GM18858 (cell line): ENCODE measurements around the gene ARL15.
"Not testable (repeated sequence)": the region's sequence is repeated elsewhere in the genome, so short reads cannot be mapped to it uniquely, and the experiment has no call there.

Experiments
- ATAC-seq: cut with Tn5 transposase; IDR thresholded peaks from one replicate; pipeline ENCODE4 v1.9.1; 2021; ENCODE audit not compliant: unreplicated experiment

Gene ARL15

DNA sequence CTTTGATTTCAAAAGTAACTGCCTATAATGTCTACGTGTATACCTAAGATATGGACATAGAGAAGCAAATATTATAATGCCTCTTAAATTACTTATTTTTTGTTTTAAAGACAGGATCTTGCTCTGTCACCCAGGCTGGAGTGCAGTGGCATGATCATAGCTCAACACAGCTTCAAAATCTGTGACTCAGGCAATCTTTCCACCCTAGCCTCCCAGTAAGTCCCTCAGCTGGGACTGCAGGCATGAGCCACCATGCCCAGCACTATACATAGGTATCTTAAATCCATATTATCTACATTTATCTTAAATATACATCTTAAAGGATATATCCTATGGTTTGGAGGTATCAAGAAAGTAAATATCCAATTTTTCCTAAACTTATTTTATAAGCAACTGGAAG lies 261.2 kb downstream of the ARL15 start:
- ATAC-seq, result no peak

DNA sequence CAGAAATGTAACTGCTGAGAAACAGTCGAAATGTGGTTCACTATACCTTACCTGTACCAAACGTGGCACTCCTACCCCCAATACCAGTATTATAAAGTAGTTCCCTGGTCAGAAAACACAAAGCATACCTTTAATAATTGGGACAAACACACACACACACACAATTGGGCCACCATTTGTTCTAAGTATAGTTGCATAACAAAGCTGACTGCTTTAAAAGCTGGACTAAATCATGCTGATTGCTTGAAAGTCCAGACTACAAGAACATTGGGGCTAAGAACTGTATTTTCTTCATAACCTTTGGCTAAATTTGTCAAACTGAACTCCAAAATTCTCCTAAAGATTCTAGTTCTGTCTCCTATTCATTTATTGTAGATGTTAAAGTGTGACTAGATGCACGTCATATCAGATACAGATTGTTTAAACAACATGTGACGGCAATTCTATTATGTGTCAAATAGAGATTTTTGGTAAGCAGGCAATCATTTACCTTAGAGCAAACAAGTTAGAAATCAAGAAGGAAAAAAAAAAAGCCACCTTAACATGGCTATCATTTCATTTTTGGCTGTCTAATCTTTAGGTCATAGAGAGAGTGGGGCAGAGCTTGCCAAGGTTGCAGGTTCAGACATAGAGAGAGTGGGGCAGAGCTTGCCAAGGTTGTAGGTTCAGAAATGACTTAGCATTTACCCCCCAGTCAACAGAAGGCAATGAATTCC lies 265.1 kb downstream of the ARL15 start:
- no peak for ATAC-seq

DNA sequence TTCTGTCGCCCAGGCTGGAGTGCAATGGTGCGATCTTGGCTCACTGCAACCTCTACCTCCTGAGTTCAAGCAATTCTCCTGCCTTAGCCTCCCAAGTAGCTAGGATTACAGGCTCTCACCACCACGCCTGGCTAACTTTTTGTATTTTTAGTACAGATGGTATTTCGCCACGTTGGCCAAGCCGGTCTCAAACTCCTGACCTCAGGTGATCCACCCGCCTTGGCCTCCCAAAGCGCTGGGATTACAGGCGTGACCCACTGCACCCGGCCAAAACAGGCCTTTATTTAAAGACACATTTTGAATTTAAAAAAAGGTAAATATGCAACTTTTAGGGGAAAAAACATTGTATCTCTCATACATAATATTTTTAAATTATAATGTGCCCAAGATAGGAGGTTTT lies 266.1 kb downstream of the ARL15 start:
- ATAC-seq, result not testable (repeated sequence)

- no peak for ATAC-seq
Observed at GRCh38 chr5:54040804-54041203, 269.6 kb downstream of the ARL15 start.

DNA sequence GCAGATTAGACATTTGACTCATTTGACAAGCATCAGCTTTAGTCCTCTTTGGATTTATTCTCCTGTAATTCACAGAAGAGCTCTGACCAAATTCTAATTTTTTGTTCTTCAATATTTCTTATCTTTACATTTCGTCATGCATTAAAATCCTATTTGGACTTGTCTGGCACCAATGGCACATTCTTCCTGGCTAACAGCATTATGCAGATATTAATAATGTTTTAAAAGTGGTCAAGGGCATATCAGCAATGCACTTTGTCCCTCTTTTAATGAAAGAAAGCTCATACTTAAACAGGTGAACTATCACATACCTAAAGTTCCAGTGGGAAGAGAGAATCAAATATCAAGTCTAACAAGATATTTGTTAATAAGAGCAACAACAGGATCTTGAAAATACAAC lies 270.4 kb downstream of the ARL15 start:
- no peak for ATAC-seq

DNA sequence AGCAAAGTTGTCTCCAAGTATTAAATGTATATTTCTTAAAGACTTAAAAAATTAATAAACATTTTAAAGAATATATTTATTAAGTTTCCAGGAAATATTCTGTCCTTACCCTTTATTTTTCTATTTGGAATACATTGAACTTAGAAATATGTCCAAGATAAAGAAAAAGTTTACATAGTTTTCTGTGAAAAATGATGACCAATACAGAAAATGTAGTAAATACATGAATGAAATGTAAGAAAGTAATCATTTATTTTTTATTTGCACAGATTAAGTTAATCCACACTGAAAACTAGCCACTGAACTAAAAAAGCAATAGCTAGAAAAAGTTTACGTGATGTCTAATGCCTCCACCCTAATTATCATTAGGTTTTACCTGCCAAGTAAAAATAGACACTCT lies 273.2 kb downstream of the ARL15 start:
- no peak for ATAC-seq

- no peak for ATAC-seq
Observed at GRCh38 chr5:54030981-54031380, 279.4 kb downstream of the ARL15 start.

DNA sequence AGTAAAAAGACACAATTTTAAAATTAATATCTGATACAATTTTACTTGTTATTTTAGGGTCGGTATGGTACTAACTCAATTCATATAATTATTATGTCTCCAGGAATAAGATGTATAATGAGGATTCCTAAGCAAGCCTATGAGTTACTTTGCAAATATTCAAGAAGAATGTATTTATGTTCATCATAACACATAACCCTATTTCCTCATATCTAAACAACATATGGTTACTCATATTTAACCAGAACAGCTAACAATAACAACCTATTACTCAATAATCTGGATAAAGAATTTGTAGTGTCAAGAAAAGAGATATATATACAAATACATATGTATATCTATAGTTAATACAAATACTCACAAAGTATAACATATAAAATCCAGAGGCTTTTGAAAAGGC lies 285.9 kb downstream of the ARL15 start:
- no peak for ATAC-seq

- no peak for ATAC-seq
Observed at GRCh38 chr5:54022223-54022622, 288.1 kb downstream of the ARL15 start.

DNA sequence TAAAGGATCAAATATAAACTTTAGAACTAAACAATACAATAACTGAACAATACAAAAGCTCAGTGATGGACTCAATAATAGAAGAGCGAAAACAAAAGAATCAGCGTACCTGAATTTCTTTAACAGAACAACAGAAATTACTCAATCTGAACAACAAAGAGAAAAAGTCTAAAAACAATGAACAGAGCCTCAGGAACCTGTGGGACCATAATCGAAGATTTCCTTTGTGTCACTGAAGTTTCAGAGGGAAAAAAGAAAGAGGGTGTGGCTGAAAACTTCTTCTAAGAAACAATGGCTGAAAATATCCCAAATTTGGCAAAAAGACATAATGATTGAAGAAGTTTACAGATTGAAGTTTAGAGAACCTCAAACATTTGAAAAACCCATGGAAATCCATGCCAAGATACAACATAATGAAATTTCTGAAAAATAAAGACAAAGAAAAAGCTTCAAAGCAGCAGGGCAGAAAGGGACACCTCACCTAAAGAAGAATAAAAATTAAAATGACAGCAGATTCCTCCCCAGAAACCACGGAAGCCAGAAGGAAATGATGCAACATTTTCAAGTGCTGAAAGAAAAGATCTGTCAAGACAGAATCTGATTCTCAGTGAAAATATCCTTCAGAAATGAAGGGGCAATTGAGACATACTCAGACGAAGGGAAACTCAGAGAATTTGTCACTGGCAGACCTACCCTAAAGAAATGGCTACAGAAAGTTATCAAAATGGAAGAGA lies 288.8 kb downstream of the ARL15 start:
- ATAC-seq, result no peak

DNA sequence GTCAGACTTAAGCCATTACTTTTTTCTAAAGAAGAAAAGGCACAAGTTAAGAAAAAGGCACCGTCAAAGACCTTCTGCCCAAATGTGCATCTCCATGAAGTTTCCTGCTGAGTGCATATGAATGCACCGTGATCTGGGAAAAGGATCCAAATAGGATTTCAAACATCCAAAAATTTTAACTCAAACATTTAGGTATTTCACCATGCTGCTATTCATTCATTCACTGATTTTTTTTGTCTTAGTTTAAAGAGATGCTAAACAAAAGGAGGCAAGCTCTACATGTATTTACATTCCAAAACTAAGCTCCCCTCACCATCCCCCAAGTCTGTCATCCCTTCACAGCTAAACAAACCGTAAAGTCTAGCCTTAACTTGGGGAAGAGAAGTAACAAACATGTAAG lies 291.9 kb downstream of the ARL15 start:
- no peak for ATAC-seq

- no peak for ATAC-seq
Observed at GRCh38 chr5:54017580-54017979, 292.8 kb downstream of the ARL15 start.

GRCh38 chr5:54013556-54014194 lies 296.7 kb downstream of the ARL15 start:
- ATAC-seq, result no peak

- ATAC-seq, result no peak
Observed at GRCh38 chr5:54009828-54010227, 300.5 kb downstream of the ARL15 start.

- no peak for ATAC-seq
Observed at GRCh38 chr5:54009357-54009756, 301.0 kb downstream of the ARL15 start.

DNA sequence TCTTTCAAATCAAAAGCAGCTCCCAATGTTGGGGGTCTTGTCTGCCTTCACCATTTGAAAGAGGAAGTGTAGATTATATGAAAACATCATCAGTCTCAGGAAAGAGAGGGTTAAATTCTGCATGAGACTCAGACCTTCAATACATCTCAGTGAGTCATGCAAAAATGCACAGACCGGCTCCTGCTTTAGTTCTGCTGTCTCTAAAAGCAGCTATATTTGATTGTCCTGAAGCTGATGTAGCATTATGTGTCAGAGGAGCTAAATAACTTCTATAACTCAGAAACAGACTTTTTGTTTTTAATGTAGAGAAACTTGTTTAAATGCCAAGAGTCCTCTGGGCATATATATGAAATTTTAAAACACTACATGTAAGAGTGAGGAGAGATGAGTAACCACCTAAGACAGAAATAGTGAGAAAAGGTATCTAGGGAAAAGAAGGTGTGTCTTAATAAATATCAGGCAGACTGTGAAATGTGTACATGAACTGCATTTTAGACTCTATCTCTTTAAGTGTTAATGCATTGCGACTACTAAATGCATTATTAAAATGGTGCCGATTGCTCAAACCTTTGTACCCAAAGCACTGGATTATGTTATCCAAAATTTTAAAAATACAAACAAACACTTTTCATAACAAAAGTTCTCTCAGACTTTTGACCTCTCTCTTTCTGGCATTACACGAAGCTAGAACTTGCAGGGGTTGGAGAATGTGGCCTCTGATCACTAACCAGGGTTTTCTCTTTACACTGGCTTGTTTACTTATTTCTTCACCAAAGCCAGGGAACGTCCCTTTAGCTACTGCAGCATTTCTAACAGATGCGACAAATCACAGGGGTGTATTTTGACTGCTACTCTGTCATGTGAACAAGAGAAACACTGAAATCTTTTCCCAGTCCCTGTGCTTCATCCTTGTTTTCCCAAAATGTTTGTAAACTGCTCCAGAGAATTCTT lies 302.3 kb downstream of the ARL15 start:
- ATAC-seq, result no peak

GRCh38 chr5:54004697-54005096 lies 305.7 kb downstream of the ARL15 start:
- ATAC-seq, result no peak

DNA sequence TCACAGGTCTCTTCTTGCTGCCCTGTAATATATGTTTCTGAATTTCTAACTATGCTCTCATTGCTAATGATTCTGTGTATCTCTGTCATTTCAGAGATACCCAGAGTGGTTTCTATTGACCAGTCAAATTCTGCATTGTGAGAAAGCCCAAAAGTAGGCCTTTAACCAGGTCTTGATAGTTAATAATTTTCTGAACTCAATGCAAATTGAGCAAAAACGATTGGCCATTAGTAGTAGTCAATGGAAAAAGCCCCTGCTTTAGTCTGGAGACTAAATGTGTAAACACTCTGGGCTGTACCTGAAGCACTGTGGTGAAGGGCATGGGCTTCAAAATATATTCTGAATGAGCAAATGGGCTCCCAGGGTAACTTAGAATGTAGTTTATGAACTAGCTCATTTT lies 307.6 kb downstream of the ARL15 start:
- no peak for ATAC-seq

DNA sequence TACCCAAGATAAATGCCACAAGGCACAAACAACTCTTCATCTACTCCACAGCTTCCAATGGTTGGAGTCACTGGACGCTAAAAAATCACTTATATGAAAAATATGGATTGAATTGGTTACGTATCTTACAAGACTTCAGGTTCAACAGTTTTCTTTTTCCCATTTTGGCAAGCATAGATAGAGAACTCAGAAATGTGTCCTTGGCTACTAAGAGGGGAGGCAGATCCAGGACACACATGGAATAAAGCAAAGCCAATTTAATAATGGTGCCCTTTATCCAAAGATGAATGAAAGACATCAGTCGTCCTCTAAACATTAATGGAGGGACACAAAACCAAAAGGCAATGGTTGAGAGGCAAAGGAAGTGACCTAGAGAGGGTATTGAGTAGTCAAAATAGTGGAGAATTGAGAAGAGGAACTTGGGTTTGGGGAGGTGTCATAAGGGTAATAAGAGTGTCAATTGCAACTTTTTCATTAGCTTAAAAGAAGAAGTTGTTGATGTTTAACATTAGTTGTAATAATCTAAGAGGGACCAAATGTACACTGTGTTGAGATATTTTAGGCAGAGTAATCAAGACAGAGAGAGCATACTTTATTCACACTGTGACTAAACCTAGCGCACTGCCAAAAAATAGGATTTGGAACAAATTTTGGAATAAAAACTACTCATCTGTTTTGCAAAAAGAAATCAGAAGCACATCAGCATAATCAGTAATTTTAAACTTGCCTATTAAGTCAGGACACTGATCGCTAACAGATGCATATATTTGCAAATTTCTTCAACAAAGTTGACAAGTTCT lies 308.2 kb downstream of the ARL15 start:
- ATAC-seq, result no peak

- no peak for ATAC-seq
Observed at GRCh38 chr5:54000011-54000410, 310.4 kb downstream of the ARL15 start.
